HEK293T (cell line): Measurements from ENCODE around the gene SMAD3.
"Not testable (repeated sequence)": the region's sequence is repeated elsewhere in the genome, so short reads cannot be mapped to it uniquely, and the experiment has no call there.

Source experiments
- CTCF ChIA-PET: fragments of 350-600 bp; formaldehyde crosslinking; extraction: SDS; loops from one replicate; lab custom pipeline; 2021; ENCODE audit warnings: antibody characterized with exemption, inconsistent platforms; lab: Yijun Ruan, JAX
- POLR2A ChIA-PET: fragments of 350-600 bp; formaldehyde crosslinking; extraction: SDS; loops from one replicate; lab custom pipeline; 2020; ENCODE audit warnings: antibody characterized with exemption, inconsistent platforms; lab: Yijun Ruan, JAX
- DNase-seq: peaks from one replicate; pipeline ENCODE4 v3.0.0; 2012; ENCODE audit warnings: mixed read lengths; ENCODE audit errors: extremely low spot score
- ARNT ChIP-seq: fragments of 450-650 bp; IDR thresholded peaks from 2 replicates; pipeline ENCODE4 v1.6.1; 2017; ENCODE audit warnings: mild to moderate bottlenecking
- BHLHE40 ChIP-seq: fragments of 450-650 bp; IDR thresholded peaks from 2 replicates; pipeline ENCODE4 v1.6.1; 2016; ENCODE audit warnings: mild to moderate bottlenecking, moderate library complexity, borderline replicate concordance
- CTBP1 ChIP-seq: fragments of 450-650 bp; IDR thresholded peaks from 2 replicates; pipeline ENCODE4 v1.6.1; 2016; ENCODE audit warnings: borderline replicate concordance
- ELF4 ChIP-seq: fragments of 450-650 bp; IDR thresholded peaks from 2 replicates; pipeline ENCODE4 v1.6.1; 2017; ENCODE audit warnings: antibody characterized with exemption
- FOXA1 ChIP-seq: fragments of 450-650 bp; IDR thresholded peaks from 2 replicates; pipeline ENCODE4 v1.6.1; 2016; ENCODE audit warnings: mild to moderate bottlenecking
- FOXK2 ChIP-seq: fragments of 450-650 bp; IDR thresholded peaks from 2 replicates; pipeline ENCODE4 v1.6.1; 2016; ENCODE audit warnings: mild to moderate bottlenecking
- FOXM1 ChIP-seq: fragments of 450-650 bp; IDR thresholded peaks from 2 replicates; pipeline ENCODE4 v1.6.1; 2017; ENCODE audit warnings: mild to moderate bottlenecking, borderline replicate concordance
- HDGF ChIP-seq: fragments of 450-650 bp; IDR thresholded peaks from 2 replicates; pipeline ENCODE4 v1.6.1; 2017; ENCODE audit warnings: antibody characterized with exemption, borderline replicate concordance
- L3MBTL2 ChIP-seq: fragments of 450-650 bp; conservative IDR thresholded peaks from 2 replicates; pipeline ENCODE4 v1.6.1; 2016; ENCODE audit warnings: mild to moderate bottlenecking
- LEF1 ChIP-seq: fragments of 450-650 bp; IDR thresholded peaks from 2 replicates; pipeline ENCODE4 v1.6.1; 2017; ENCODE audit warnings: mild to moderate bottlenecking, borderline replicate concordance
- NFRKB ChIP-seq: fragments of 450-650 bp; IDR thresholded peaks from 2 replicates; pipeline ENCODE4 v1.6.1; 2016; ENCODE audit warnings: mild to moderate bottlenecking, moderate library complexity
- PKNOX1 ChIP-seq: fragments of 450-650 bp; IDR thresholded peaks from 2 replicates; pipeline ENCODE4 v1.6.1; 2016
- SP1 ChIP-seq: fragments of 450-650 bp; IDR thresholded peaks from 2 replicates; pipeline ENCODE4 v1.6.1; 2017
- SUZ12 ChIP-seq: fragments of 450-650 bp; IDR thresholded peaks from 2 replicates; pipeline ENCODE4 v1.6.1; 2016; ENCODE audit warnings: mild to moderate bottlenecking
- TARDBP ChIP-seq: fragments of 450-650 bp; IDR thresholded peaks from 2 replicates; pipeline ENCODE4 v1.6.1; 2016
- ZNF384 ChIP-seq: fragments of 450-650 bp; IDR thresholded peaks from 2 replicates; pipeline ENCODE4 v1.6.1; 2016

The SMAD3 gene

GRCh38 chr15:67025719-67026609, 39.4 kb upstream of the SMAD3 start:
- TF ChIP-seq ELF4 (no peak), BHLHE40 (no peak), L3MBTL2 (no peak), FOXM1 (no peak), HDGF (no peak), PKNOX1 (no peak), SUZ12 (no peak), SP1 (no peak), ARNT (no peak), FOXA1 (no peak), FOXK2 (no peak)
- POLR2A ChIA-PET: interaction anchor here (0.7 to 1.1 kb wide), 2 partner anchors 12 to 38 kb away, joined by 3 read pairs; no protein-coding TSS in a partner anchor
- no peak for DNase-seq
- CTCF ChIA-PET: interaction anchor here (0.6 to 0.9 kb wide), 2 partner anchors 15 to 52 kb away, joined by 3 read pairs; no protein-coding TSS in a partner anchor

- no peak for DNase-seq
- ChIA-PET CTCF (interaction anchor here (0.9 kb wide), 1 partner anchor 51 kb away, joined by 3 read pairs; no protein-coding TSS in a partner anchor), POLR2A (interaction anchor here (0.7 to 1.1 kb wide), 2 partner anchors 11 to 37 kb away, joined by 3 read pairs; no protein-coding TSS in a partner anchor)
- TF ChIP-seq SP1: no peak
- no peak for TF ChIP-seq LEF1
- TF ChIP-seq BHLHE40: no peak
- no peak for TF ChIP-seq NFRKB
- no peak for TF ChIP-seq ZNF384
- TF ChIP-seq CTBP1: no peak
- no peak for TF ChIP-seq TARDBP
- no peak for TF ChIP-seq HDGF
- TF ChIP-seq L3MBTL2: no peak
- TF ChIP-seq SUZ12: no peak
- no peak for TF ChIP-seq FOXK2
- no peak for TF ChIP-seq FOXM1
- no peak for TF ChIP-seq FOXA1
- no peak for TF ChIP-seq ARNT
- TF ChIP-seq ELF4: no peak
- no peak for TF ChIP-seq PKNOX1
Measured at GRCh38 chr15:67026610-67026967, 38.8 kb upstream of the SMAD3 start.

GRCh38 chr15:67028440-67028839, 37.0 kb upstream of the SMAD3 start:
- POLR2A ChIA-PET, DNase-seq, CTCF ChIA-PET: not testable (repeated sequence)

- ChIA-PET CTCF (interaction anchor here (1.0 kb wide), 1 partner anchor 84 kb away, joined by 3 read pairs; no protein-coding TSS in a partner anchor), POLR2A (interaction anchor here (1.5 kb wide), 1 partner anchor 12 kb away, joined by 4 read pairs; no protein-coding TSS in a partner anchor)
- TF ChIP-seq TARDBP: no peak
- no peak for TF ChIP-seq FOXA1
- TF ChIP-seq LEF1: no peak
- TF ChIP-seq L3MBTL2: no peak
- no peak for TF ChIP-seq FOXK2
- TF ChIP-seq ARNT: no peak
- no peak for TF ChIP-seq NFRKB
- TF ChIP-seq SP1: no peak
- TF ChIP-seq ZNF384: no peak
- TF ChIP-seq FOXM1: no peak
- no peak for TF ChIP-seq HDGF
- no peak for TF ChIP-seq SUZ12
- no peak for TF ChIP-seq ELF4
- no peak for TF ChIP-seq PKNOX1
- TF ChIP-seq CTBP1: no peak
- no peak for TF ChIP-seq BHLHE40
- DNase-seq: no peak
Measured at GRCh38 chr15:67030036-67030762, 35.2 kb upstream of the SMAD3 start.

- CTCF ChIA-PET: no interaction called here
- TF ChIP-seq FOXM1 (no peak), ZNF384 (no peak), L3MBTL2 (no peak), FOXK2 (no peak), CTBP1 (no peak), LEF1 (no peak), TARDBP (no peak), FOXA1 (no peak), BHLHE40 (no peak), ARNT (no peak), SP1 (no peak), NFRKB (no peak), ELF4 (no peak)
- POLR2A ChIA-PET: no interaction called here
- DNase-seq: no peak
Measured at GRCh38 chr15:67031331-67031730, 34.1 kb upstream of the SMAD3 start.
